ENCODE data around the gene MGAT4C.
"Not testable (repeated sequence)": the region's sequence is repeated elsewhere in the genome, so short reads cannot be mapped to it uniquely, and the experiment has no call there.

Gene MGAT4C

GRCh38 chr12:86256163-86256562 is at the start of gene MGAT4C:
Gene MGAT4C, minus strand, starts transcription at chr12:86256391.
- no peak for DNase-seq

GRCh38 chr12:86296396-86296795 is 40.2 kb upstream of the MGAT4C start:
- DNase-seq = not testable (repeated sequence)

- no peak for DNase-seq
Observed at GRCh38 chr12:86293682-86294240, 37.6 kb upstream of the MGAT4C start.

GRCh38 chr12:86292480-86292879 is 36.3 kb upstream of the MGAT4C start:
- DNase-seq = no peak

GRCh38 chr12:86290615-86291014 is 34.4 kb upstream of the MGAT4C start:
- DNase-seq = no peak

GRCh38 chr12:86286119-86286518 is 29.9 kb upstream of the MGAT4C start:
- DNase-seq = no peak

GRCh38 chr12:86283620-86284019 is 27.4 kb upstream of the MGAT4C start:
- no peak for DNase-seq

GRCh38 chr12:86275356-86275755 is 19.2 kb upstream of the MGAT4C start:
- no peak for DNase-seq

- DNase-seq = no peak
Observed at GRCh38 chr12:86265329-86265695, 9.1 kb upstream of the MGAT4C start.

- DNase-seq = no peak
Observed at GRCh38 chr12:86264451-86265328, 8.5 kb upstream of the MGAT4C start.

GRCh38 chr12:86261578-86261977 is 5.4 kb upstream of the MGAT4C start:
- DNase-seq = no peak

- no peak for DNase-seq
Observed at GRCh38 chr12:86261142-86261541, 5.0 kb upstream of the MGAT4C start.

- no peak for DNase-seq
Observed at GRCh38 chr12:86260183-86260582, 4.0 kb upstream of the MGAT4C start.

GRCh38 chr12:86257134-86257533 is 943 bp upstream of the MGAT4C start:
- no peak for DNase-seq

GRCh38 chr12:86254399-86255107 is 1.6 kb downstream of the MGAT4C start:
- DNase-seq = no peak

- DNase-seq = no peak
Observed at GRCh38 chr12:86249851-86250250, 6.3 kb downstream of the MGAT4C start.

- no peak for DNase-seq
Observed at GRCh38 chr12:86249276-86249675, 6.9 kb downstream of the MGAT4C start.

- DNase-seq = no peak
Observed at GRCh38 chr12:86247871-86248270, 8.3 kb downstream of the MGAT4C start.

- no peak for DNase-seq
Observed at GRCh38 chr12:86241600-86241999, 14.6 kb downstream of the MGAT4C start.

- no peak for DNase-seq
Observed at GRCh38 chr12:86234316-86234855, 21.8 kb downstream of the MGAT4C start.

- DNase-seq = no peak
Observed at GRCh38 chr12:86233126-86233525, 23.1 kb downstream of the MGAT4C start.

- DNase-seq = no peak
Observed at GRCh38 chr12:86230516-86231146, 25.6 kb downstream of the MGAT4C start.

- no peak for DNase-seq
Observed at GRCh38 chr12:86229772-86230171, 26.4 kb downstream of the MGAT4C start.
